H1 (cell line): ENCODE measurements around the gene RAD51B. TPM values are rescaled to one million over a fixed set of nuclear protein-coding genes. Genes with fewer than 3 reads are reported as not detected.

ENCODE experiments used
- CTCF ChIA-PET: fragments of 300-600 bp; sonication (Branson Sonifier 250); formaldehyde crosslinking; loops from one replicate; lab custom pipeline; 2021; ENCODE audit not compliant: partially characterized antibody; lab: Charles Lee
- POLR2A ChIA-PET: fragments of 300-600 bp; sonication (Branson Sonifier 250); formaldehyde crosslinking; loops from one replicate; lab custom pipeline; 2021; ENCODE audit warnings: inconsistent platforms; ENCODE audit not compliant: partially characterized antibody; lab: Charles Lee
- DNase-seq, 2 experiments: peaks; one replicate each; pipeline versions ENCODE4 v3.0.0 to v3.0.0-alpha.2; 2010 to 2022; ENCODE audit warnings: low spot score in 2 of 2, low read depth in 1 of 2, mixed read lengths in 1 of 2
- FAIRE-seq: peaks from 2 replicates; lab custom pipeline; 2011; peaks lifted over from hg19 to GRCh38; lab: Jason Lieb, UNC
- H2AFZ ChIP-seq: 2 replicates; pipeline ENCODE4 v1.8.1; 2012; ENCODE audit warnings: low read length, inconsistent platforms
- H2AK5ac ChIP-seq: 2 replicates; pipeline ENCODE4 v1.6.1; 2013; ENCODE audit warnings: low read depth, low read length
- H2BK120ac ChIP-seq: replicated peaks from 2 replicates; pipeline ENCODE3; 2013; ENCODE audit warnings: low read depth, low read length, inconsistent platforms
- H2BK12ac ChIP-seq: 2 replicates; pipeline ENCODE4 v1.6.1; 2013; ENCODE audit warnings: low read depth, low read length
- H2BK15ac ChIP-seq: 2 replicates; pipeline ENCODE4 v1.6.1; 2013; ENCODE audit warnings: low read length
- H2BK20ac ChIP-seq: 2 replicates; pipeline ENCODE4 v1.6.1; 2013; ENCODE audit warnings: low read length
- H2BK5ac ChIP-seq: 2 replicates; pipeline ENCODE4 v1.6.1; 2013; ENCODE audit warnings: low read depth, low read length
- H3K14ac ChIP-seq: 2 replicates; pipeline ENCODE4 v1.6.1; 2013; ENCODE audit warnings: inconsistent platforms; ENCODE audit not compliant: insufficient read length
- H3K18ac ChIP-seq: 2 replicates; pipeline ENCODE4 v1.6.1; 2013; ENCODE audit warnings: low read length; ENCODE audit errors: extremely low read depth
- H3K23ac ChIP-seq: 2 replicates; pipeline ENCODE4 v1.6.1; 2013; ENCODE audit warnings: inconsistent platforms; ENCODE audit not compliant: insufficient read length
- H3K23me2 ChIP-seq: 2 replicates; pipeline ENCODE4 v1.6.1; 2013; ENCODE audit warnings: low read depth, low read length
- H3K27ac ChIP-seq: 2 replicates; pipeline ENCODE4 v1.6.1; 2011; ENCODE audit warnings: low read depth, low read length, inconsistent platforms
- H3K27me3 ChIP-seq, 4 experiments: replicated peaks in 1 of 4; 1 replicate in 1 of 4; 2 replicates in 3 of 4; pipeline versions ENCODE4 v1.6.1 to v1.8.1; 2011 to 2013; ENCODE audit warnings: low read length in 3 of 4, mild to moderate bottlenecking in 3 of 4, inconsistent platforms in 2 of 4, mixed read lengths in 2 of 4, moderate library complexity in 1 of 4; ENCODE audit not compliant: control insufficient read depth in 3 of 4, insufficient read depth in 3 of 4; ENCODE audit errors: extremely low read depth in 1 of 4
- H3K36me3 ChIP-seq, 4 experiments: 2 replicates each; pipeline versions ENCODE4 v1.6.1 to v1.8.1; 2011 to 2013; ENCODE audit warnings: mild to moderate bottlenecking in 4 of 4, low read length in 3 of 4, moderate library complexity in 2 of 4, control low read depth in 1 of 4, inconsistent platforms in 1 of 4; ENCODE audit not compliant: insufficient read depth in 4 of 4, control insufficient read depth in 2 of 4
- H3K4ac ChIP-seq: replicated peaks from 2 replicates; pipeline ENCODE3; 2013; ENCODE audit warnings: low read length, low read depth, mixed read lengths, inconsistent platforms; ENCODE audit not compliant: insufficient read length
- H3K4me1 ChIP-seq, 4 experiments: replicated peaks in 1 of 4; 1 replicate in 1 of 4; 2 replicates in 3 of 4; pipeline versions ENCODE4 v1.6.1 to v1.8.1; 2011 to 2013; ENCODE audit warnings: low read length in 3 of 4, inconsistent platforms in 2 of 4, mixed read lengths in 1 of 4; ENCODE audit not compliant: insufficient read depth in 4 of 4, control insufficient read depth in 3 of 4
- H3K4me2 ChIP-seq, 2 experiments: 2 replicates each; pipeline versions ENCODE4 v1.6.1 to v1.8.1; 2011 to 2013; ENCODE audit warnings: low read depth in 2 of 2, low read length in 2 of 2, control low read depth in 1 of 2, inconsistent platforms in 1 of 2, mild to moderate bottlenecking in 1 of 2; ENCODE audit not compliant: insufficient read depth in 1 of 2
- H3K4me3 ChIP-seq, 4 experiments: fragments of 200-600, 300-600 bp in 1 of 4; sonication (generic), shearing (Covaris generic), sonication (Bioruptor Twin) in 1 of 4; 2 replicates each; pipeline versions ENCODE4 v1.5.1 to v1.8.1; 2011 to 2016; ENCODE audit warnings: low read length in 4 of 4, low read depth in 3 of 4, control low read depth in 2 of 4, inconsistent platforms in 2 of 4, mild to moderate bottlenecking in 2 of 4, mixed read lengths in 1 of 4, moderate library complexity in 1 of 4; ENCODE audit not compliant: insufficient read depth in 2 of 4; ENCODE audit errors: extremely low read depth in 1 of 4
- H3K56ac ChIP-seq: replicated peaks from 2 replicates; pipeline ENCODE3; 2013; ENCODE audit warnings: low read depth, mild to moderate bottlenecking, mixed read lengths, low read length, inconsistent platforms; ENCODE audit not compliant: insufficient read length
- H3K79me1 ChIP-seq: 2 replicates; pipeline ENCODE4 v1.6.1; 2013; ENCODE audit warnings: low read depth, low read length, control low read depth
- H3K79me2 ChIP-seq, 2 experiments: 2 replicates each; pipeline versions ENCODE4 v1.6.1 to v1.8.1; 2012 to 2013; ENCODE audit warnings: low read length in 2 of 2, mild to moderate bottlenecking in 2 of 2, inconsistent platforms in 1 of 2; ENCODE audit not compliant: insufficient read depth in 2 of 2, control insufficient read depth in 1 of 2
- H3K9ac ChIP-seq, 4 experiments: replicated peaks in 1 of 4; 1 replicate in 1 of 4; 2 replicates in 3 of 4; pipeline versions ENCODE4 v1.6.1 to v1.8.1; 2011 to 2013; ENCODE audit warnings: low read depth in 3 of 4, low read length in 3 of 4, control low read depth in 2 of 4, mild to moderate bottlenecking in 2 of 4, moderate library complexity in 2 of 4, inconsistent platforms in 1 of 4; ENCODE audit errors: extremely low read depth in 1 of 4
- H3K9me3 ChIP-seq, 2 experiments: 2 replicates each; pipeline versions ENCODE4 v1.6.1 to v1.8.1; 2012 to 2013; ENCODE audit warnings: mild to moderate bottlenecking in 2 of 2, moderate library complexity in 2 of 2, control low read depth in 1 of 2, inconsistent platforms in 1 of 2, low read depth in 1 of 2, low read length in 1 of 2, mixed read lengths in 1 of 2; ENCODE audit not compliant: insufficient read depth in 2 of 2
- H4K20me1 ChIP-seq, 2 experiments: replicated peaks in 1 of 2; 2 replicates each; pipeline versions ENCODE3 to v1.8.1; 2011 to 2013; ENCODE audit warnings: inconsistent platforms in 2 of 2, low read length in 2 of 2, mild to moderate bottlenecking in 1 of 2; ENCODE audit not compliant: insufficient read depth in 2 of 2, control insufficient read depth in 1 of 2
- H4K5ac ChIP-seq: 2 replicates; pipeline ENCODE4 v1.6.1; 2013; ENCODE audit warnings: low read length, low read depth, mixed read lengths, inconsistent platforms; ENCODE audit not compliant: insufficient read length
- H4K8ac ChIP-seq: 2 replicates; pipeline ENCODE4 v1.8.0; 2013; ENCODE audit warnings: mild to moderate bottlenecking, moderate library complexity, low read length, inconsistent platforms; ENCODE audit not compliant: insufficient read depth; ENCODE audit errors: extremely low read depth
- H4K91ac ChIP-seq: replicated peaks from 2 replicates; pipeline ENCODE3; 2013; ENCODE audit warnings: low read length, mixed read lengths, inconsistent platforms; ENCODE audit not compliant: insufficient read length
- CTBP2 ChIP-seq: IDR thresholded peaks from 2 replicates; pipeline ENCODE4 v1.7.0; 2011; ENCODE audit warnings: borderline replicate concordance, mild to moderate bottlenecking, moderate library complexity, mixed read lengths, low read length; ENCODE audit not compliant: insufficient read depth, insufficient read length
- E2F6 ChIP-seq: IDR thresholded peaks from 2 replicates; pipeline ENCODE4 v1.6.1; 2012; ENCODE audit warnings: inconsistent platforms
- JUND ChIP-seq: IDR thresholded peaks from 2 replicates; pipeline ENCODE4 v1.6.1; 2011; ENCODE audit warnings: mild to moderate bottlenecking, improper control_type of control experiment, low read length
- POLR2AphosphoS5 ChIP-seq: IDR thresholded peaks from 2 replicates; pipeline ENCODE4 v1.6.1; 2011; ENCODE audit warnings: low read depth, low read length
- SUZ12 ChIP-seq: fragments of 200-600 bp; sonication (generic); IDR thresholded peaks from 2 replicates; pipeline ENCODE4 v1.6.1; 2012; ENCODE audit warnings: mild to moderate bottlenecking, inconsistent platforms, low read length, moderate library complexity, mixed read lengths
- TBP ChIP-seq: IDR thresholded peaks from 2 replicates; pipeline ENCODE4 v1.6.1; 2011; ENCODE audit warnings: low read depth, low read length, improper control_type of control experiment
- WGBS, 2 experiments: shearing (Covaris generic) in 1 of 2; methylation state at CpG; one replicate each; pipeline versions ENCODE4 v1.1.6 to v1.1.7; 2013 to 2015; ENCODE audit warnings: low lambda C conversion rate in 2 of 2, mixed read lengths in 2 of 2, inconsistent platforms in 1 of 2, low coverage in 1 of 2, missing lambda C conversion rate in 1 of 2; ENCODE audit not compliant: insufficient replicate concordance in 2 of 2, insufficient coverage in 1 of 2, insufficient read length in 1 of 2; ENCODE audit errors: extremely low coverage in 1 of 2, missing lambda C conversion rate in 1 of 2; 5-methylcytosine and 5-hydroxymethylcytosine counted together
- polyA plus RNA-seq, 7 experiments: library from polyadenylated mRNA; depleted of rRNA in 3 of 7; stranded (reverse) in 5 of 7; unstranded in 2 of 7; fragments of >200 nt in 5 of 7; fragments of 200-250 nt in 2 of 7; gene quantifications; 1 replicate in 5 of 7; 2 replicates in 1 of 7; 4 replicates in 1 of 7; pipeline versions ENCODE4 v1.2.1 to v1.2.3, GENCODE V29; 2011 to 2013; ENCODE audit warnings: missing spikeins in 2 of 7, mixed read lengths in 2 of 7
- total RNA-seq: library from RNA; stranded (reverse); fragmentation: NEBNext Ultra II Directional; extraction: Animal tissue kit (Norgen Biotek cat#: 25700); gene quantifications from 2 replicates; pipeline ENCODE4 v1.2.1, GENCODE V29; 2021

The RAD51B gene
- total and polyA plus RNA-seq, 2 of the 8 experiments (the other 6 are each of a cell fraction or from before 2014, with no cell fraction given) = 3.9 to 14.9 TPM

DNA sequence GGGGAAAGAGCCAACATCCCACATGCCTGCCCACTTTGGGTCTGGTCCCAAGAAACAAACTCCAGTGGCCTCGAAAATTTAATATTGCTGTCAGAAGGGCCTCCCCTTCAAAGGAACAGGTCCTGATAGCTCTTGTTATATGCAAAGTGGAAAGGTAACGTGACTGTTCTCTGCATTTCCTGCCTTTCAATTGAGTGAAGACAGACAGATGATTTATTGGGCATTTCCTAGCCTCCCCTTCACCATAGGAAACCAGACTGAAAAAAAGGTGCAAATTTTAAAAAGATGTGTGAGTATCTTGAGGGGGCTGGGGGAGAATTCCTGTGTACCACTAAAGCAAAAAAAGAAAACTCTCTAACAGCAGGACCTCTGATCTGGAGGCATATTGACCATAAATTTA, 738.1 kb downstream of the RAD51B start:
- Histone ChIP-seq H4K20me1 (no peaks in the 10 kb centered on the region), H3K9ac (no peak overlapping the region), H2BK5ac (no peak overlapping the region), H3K18ac (no peak overlapping the region), H3K4ac (no peak overlapping the region), H4K91ac (no peak overlapping the region), H3K36me3 (no peaks in the 10 kb centered on the region), H3K4me1 (peaks cover 0 to 5% (median 2%) of the 10 kb centered on the region in 4 experiments; a peak in 3 of 7 replicates), H2AK5ac (0 out of 2 replicates have a peak overlapping the region, but pooled peaks have one; percentile 10), H2BK15ac (no peak overlapping the region), H3K9me3 (no peaks in the 10 kb centered on the region), H3K27me3 (no peaks in the 10 kb centered on the region), H4K5ac (no peak overlapping the region), H3K27ac (no peak overlapping the region), H3K23me2 (no peaks in the 10 kb centered on the region), H3K14ac (no peak overlapping the region), H3K79me2 (no peaks in the 10 kb centered on the region), H3K23ac (no peak overlapping the region), H2BK120ac (no peak overlapping the region), H3K56ac (no peak overlapping the region), H3K4me2 (no peak overlapping the region), H3K4me3 (no peak overlapping the region), H3K79me1 (no peaks in the 10 kb centered on the region), H2AFZ (no peak overlapping the region), H2BK20ac (no peak overlapping the region), H4K8ac (no peak overlapping the region), H2BK12ac (no peak overlapping the region)
- POLR2A ChIA-PET = no interaction called here
- no peak for DNase-seq
- no peak for FAIRE-seq
- CTCF ChIA-PET = interaction anchor here (0.8 kb wide), 1 partner anchor 29 kb away, joined by 3 read pairs; no protein-coding TSS in a partner anchor
- WGBS, 2 experiments = 78% methylated on average over 2 of the region's 2 CpGs; no CpG with 5 or more reads in 1 of the 2 experiments
- TF ChIP-seq E2F6 (no peak), TBP (no peak), POLR2AphosphoS5 (no peak), SUZ12 (no peak), CTBP2 (no peak), JUND (no peak)
